GM18909 (cell line): ENCODE measurements around the gene MTSS2.
A peak's percentile ranks its signal among the peaks of the same experiment; 100 is the strongest.
"Not testable (repeated sequence)": the region's sequence is repeated elsewhere in the genome, so short reads cannot be mapped to it uniquely, and the experiment has no call there.

ENCODE experiments used
- ATAC-seq: cut with Tn5 transposase; IDR thresholded peaks from one replicate; pipeline ENCODE4 v1.9.1; 2021; ENCODE audit warnings: mild to moderate bottlenecking; ENCODE audit not compliant: unreplicated experiment, poor library complexity

The MTSS2 gene

DNA sequence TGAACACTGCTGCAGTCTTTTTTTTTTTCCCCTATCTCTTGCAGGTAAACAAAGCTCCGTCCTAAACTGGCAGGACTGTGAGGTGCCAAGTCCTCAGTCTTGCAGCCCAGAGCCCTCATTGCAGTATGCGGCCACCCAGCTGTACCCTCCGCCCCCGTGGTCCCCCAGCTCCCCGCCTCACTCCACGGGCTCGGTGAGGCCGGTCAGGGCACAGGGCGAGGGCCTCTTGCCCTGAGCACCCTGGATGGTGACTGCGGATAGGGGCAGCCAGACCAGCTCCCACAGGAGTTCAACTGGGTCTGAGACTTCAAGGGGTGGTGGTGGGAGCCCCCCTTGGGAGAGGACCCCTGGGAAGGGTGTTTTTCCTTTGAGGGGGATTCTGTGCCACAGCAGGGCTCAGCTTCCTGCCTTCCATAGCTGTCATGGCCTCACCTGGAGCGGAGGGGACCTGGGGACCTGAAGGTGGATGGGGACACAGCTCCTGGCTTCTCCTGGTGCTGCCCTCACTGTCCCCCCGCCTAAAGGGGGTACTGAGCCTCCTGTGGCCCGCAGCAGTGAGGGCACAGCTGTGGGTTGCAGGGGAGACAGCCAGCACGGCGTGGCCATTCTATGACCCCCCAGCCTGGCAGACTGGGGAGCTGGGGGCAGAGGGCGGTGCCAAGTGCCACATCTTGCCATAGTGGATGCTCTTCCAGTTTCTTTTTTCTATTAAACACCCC lies 25.7 kb downstream of the MTSS2 start:
- ATAC-seq = no peak

DNA sequence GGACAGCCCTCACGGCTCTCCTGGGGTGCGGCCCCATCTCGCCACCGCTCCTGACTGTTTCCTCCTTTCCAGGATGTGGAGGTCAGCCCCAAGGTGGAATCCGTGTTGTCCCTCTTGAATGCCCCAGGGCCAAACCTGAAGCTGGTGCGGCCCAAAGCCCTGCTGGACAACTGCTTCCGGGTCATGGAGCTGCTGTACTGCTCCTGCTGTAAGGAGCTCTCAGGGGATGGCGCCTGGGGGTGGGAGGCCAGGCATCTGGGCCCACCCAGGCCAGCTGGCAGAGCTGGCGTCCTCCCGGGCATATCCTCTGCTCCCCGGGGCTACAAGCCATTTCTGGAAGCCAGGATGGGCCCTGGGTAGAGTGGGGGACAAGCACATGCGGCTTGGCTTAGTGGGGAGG lies 26.3 kb downstream of the MTSS2 start:
- no peak for ATAC-seq

DNA sequence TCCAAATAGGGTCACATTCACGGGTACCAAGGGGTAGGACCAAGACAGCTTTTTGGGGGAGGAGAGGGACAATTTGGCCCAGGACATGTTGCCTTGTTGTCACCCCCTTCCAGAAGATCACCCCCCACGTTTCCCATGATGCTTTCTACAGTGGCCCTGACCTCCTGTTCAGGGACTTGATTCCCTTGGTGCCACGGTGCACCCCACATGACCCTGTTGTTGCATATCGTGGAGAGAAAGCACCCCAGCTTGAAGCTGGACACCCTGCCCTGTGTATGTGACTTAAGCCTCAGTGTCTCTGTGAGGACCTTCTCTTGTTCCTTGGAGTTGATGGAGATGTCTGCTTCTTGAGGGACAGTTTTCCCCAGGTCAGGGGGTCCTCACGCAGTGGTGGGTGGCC lies 26.9 kb downstream of the MTSS2 start:
- no peak for ATAC-seq

DNA sequence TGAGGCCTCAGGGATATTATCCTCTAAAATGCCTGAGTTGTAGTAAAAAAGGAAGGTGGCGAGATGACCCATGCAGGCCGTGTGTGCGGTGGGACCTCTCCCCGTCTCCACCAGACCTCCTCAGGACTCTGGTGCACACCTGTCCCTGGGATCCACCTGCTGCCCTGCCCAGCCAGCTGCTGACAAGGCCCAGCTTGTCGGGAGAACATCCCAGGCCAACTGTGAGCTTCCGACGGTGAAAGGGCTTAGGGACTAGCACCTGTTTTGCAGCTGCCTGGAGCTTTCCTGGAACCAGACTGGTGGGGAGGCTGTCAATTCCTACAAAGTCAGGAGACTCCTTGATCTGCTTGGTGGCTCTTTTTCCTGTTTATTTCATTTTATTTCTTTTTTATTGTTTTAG lies 27.9 kb downstream of the MTSS2 start:
- no peak for ATAC-seq

DNA sequence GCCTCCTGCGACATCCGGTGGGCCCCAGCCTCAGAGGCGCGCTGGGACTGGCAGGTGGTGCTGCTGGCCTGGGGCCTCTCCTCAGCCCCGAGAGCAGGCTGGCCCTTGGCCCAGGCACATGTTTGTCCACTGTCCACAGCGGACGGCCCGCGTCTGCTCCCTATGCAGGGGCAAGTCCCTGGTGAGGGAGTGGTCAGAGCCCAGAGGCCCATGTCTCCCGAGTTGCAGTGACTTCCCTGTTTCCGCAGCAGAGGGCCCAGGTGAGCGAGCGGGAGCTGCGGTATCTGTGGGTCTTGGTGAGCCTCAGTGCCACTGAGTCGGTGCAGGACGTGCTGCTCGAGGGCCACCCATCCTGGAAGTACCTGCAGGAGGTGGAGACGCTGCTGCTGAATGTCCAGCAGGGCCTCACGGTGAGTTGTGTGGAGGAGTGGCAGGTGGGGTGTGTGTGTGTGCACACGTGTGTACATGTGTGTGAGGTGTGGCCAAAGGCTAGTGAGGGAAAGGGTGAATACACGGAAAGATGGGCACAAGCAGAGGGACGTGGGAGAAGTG lies 29.1 kb downstream of the MTSS2 start:
- ATAC-seq = no peak

DNA sequence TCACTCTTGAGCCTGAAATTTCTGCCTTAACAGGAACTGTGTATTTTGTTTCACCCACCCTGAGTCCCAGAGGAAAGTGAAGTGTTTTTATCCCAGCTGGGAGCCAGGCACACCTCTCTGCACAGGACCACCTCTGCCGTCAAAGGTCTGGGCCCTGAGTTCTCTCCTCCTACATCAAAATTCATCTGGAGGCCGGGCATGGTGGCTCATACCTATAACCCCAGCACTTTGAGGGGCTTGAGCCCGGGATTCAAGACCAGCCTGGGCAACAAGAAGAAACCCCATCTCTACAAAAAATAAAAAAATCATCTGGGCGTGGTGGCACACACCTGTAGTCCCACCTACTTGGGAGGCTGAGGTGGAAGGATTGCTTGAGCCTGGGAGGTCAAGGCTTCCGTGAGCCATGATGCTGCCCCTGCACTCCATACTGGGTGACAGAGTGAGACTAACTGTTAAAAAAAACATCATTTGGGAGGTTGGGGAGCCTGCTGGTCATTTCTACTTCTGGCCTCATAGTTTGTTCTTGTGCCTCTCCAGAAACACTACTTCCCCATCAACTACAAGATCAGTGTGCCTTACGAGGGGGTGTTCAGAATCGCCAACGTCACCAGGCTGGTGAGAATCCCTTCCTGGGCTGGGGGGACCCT lies 29.7 kb downstream of the MTSS2 start:
- ATAC-seq = no peak

DNA sequence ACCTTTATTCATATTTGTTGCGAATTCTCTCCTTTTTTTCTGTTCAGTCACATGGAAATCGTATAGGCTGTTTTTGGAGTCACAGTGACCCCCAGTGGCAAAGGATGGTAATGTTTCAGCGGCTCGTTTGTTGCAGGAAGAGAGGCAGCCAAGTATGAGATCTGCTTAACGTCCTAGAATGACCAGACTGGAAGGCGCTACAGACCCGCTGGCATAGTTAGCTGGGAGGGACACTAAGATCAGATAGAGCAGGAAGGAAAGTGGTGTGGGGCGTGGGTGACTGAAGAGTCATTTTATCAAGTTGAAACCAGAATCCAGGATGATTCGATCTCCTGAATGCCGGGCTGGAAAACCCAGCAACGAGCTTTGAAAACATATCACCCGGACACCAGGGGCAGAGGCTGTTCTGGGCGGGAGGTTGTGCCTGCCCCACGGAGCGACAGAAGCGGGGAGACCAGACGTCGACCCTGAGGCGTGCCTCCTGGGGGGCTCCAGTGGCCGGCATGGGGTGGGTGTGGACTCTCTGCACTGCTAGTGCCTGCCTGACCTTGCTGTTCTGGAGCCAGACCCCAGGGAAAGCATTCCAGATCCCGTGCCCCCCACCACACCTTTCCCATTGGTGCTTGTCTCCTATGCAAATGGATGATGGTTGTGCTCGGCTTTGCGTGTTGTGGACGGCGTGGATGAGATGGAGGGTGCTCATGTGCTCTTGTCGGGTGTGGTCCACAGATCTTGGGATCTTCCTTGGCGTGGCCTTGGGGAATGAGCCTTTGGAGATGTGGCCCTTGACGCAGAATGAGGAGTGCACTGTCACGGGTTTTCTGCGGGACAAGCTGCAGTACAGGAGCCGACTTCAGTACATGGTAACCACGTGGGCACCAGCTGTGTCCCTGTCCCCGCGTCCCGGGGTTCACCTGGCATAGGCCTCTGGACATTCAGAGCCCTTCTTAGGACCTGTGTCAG lies 31.8 kb downstream of the MTSS2 start:
- ATAC-seq = peak; percentile 56

DNA sequence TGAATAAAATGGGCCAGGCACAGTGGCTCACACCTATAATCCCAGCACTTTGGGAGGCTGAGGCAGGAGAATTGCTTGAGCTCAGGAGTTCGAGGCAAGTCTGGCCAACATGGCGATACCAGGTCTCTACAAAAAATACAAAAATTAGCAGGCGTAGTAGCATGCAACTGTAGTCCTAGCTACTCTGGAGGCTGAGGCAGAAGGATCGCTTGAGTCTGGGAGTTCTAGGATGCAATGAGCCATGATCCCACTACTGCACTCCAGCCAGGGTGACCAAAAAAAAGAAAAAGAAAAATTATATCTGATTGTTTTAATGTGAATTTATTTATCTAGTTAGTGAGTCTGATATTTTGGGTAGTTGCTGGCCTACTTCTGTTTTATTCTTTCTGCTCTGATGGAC lies 32.4 kb downstream of the MTSS2 start:
- ATAC-seq = no peak

DNA sequence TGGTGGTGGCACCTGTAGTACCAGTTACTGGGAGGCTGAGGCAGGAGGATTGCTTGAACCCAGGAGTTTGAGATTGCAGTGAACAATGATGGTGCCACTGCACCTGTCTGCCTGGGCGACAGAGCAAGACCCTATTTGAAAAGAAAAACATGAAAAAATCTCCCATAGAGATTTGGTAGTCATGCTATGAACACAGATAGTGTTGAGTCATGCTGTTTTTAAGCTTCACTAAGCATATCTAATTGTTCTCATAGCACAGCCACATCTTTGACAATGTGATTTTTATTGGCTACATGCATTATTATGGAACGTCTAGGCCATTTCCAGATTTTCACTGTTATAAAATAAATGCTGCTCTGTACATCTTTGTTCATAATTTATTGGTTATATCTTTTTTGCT lies 33.5 kb downstream of the MTSS2 start:
- ATAC-seq = no peak

DNA sequence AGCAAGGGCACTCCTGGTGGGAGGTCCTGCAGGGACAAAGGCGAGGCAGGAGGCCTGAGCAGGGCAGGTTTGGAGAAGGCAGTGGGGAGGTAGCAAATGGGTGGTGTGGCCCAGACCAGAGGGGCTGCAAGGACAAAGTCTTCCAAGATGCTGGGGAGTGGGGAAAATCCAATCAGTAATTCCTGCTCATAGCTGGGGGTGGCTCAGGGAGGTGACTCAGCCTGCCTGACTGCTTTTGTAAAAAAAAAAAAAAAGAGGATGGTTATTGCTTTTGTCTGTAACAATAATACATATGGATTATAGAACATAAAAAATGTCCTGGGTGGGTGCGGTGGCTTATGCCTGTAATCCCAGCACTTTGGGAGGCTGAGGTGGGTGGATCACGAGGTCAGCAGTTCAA lies 34.3 kb downstream of the MTSS2 start:
- ATAC-seq = no peak

DNA sequence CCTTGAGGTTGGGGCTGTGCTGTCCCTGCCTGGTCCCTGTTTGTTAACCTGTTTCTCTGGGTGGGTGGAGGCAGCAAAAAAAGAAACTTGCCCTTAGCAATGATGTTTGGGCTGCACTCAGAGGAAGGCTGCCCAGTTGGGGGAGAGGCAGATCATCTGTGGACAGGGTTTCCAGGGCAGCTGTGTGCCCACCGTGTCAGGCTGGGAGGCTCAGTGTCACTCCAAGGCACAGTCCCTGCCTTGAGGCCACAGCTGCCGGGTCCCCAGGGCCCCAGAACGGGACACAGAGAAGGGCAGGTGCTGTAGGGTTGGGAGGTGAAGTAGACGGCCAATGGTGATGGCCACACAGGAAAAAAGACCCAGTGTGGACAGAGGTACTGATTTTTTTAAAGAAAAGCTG lies 35.6 kb downstream of the MTSS2 start:
- ATAC-seq = no peak

DNA sequence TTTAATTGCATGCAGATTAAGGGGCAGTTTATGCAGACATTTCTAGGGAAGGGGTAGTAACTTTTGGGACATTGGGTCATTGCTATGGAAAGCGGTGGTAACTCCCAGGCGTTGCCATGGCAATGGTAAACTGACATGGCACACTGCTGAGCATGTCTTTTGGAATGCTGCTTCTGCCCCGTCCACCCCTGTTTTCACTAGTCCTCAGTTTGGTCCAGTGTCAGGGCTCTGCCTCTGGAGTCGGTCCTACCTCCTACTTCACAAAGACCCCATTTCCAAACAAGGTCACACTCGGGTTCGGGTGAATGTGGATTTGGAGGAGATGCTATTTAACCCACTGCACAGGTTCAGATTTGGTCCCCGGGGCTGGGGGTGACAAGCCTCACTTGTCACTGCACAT lies 36.6 kb downstream of the MTSS2 start:
- ATAC-seq = no peak

DNA sequence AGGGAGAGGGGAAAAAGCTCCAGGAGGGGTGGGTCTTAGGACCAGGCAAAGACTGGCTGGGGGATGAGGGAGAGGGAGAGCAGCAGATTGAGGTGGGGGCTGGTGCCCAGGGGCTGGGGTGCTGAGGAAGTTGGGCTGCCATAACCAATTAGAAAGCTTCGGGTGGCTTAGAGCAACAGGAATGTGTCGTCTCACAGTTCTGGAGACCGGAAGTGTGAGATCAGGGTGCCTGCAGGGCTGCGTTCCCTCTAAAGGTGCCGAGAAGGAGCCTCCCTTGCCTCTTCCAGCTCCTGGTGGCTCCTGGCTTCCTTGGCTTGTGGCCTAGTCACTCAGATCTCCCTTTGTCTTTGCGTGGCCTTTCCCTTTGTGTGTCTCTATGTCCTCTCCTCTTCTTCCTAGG lies 37.2 kb downstream of the MTSS2 start:
- no peak for ATAC-seq

DNA sequence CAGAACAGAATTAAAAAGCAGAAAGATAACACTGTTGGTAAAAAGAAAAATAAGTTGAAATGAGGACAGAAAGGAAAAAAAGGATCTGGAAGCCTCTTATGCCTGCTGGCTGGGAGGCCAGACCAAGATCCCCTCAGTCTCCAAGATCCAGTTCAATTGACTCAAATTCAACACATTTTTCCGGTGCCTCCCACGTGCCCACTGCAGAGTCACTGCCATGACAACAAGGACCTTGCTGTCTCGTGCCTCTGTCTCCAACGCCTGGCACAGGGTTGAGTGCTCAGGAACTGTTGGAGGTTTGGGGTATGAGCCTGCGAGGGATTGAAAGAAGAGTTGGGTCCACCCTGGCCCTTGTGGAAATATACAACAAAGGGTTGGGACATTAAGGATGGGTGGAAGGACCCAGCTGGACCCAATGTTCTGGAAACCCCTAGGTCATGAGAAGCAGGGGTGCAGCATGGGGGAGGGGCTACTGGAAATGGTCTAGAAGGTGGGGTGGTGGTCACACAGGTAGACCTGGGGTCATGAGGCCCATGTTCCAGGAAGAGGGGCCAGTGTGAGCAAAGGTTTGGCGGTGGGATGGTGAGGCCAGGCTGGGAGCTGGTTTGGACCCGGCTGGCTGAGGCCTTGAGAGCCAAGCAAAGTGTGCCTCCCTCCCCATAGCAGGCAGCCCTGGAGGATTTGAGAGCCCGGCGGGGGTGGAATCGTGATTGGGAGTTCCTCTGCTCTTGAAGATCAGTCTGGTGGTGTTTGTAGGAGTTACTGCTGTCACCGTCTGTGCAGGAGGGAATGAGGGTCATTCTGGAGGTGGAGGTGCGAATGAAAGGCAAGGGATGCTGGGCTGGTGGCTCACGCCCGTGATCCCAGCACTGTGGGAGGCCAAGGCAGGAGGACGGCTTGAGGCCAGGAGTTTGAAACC lies 38.2 kb downstream of the MTSS2 start:
- ATAC-seq = no peak

DNA sequence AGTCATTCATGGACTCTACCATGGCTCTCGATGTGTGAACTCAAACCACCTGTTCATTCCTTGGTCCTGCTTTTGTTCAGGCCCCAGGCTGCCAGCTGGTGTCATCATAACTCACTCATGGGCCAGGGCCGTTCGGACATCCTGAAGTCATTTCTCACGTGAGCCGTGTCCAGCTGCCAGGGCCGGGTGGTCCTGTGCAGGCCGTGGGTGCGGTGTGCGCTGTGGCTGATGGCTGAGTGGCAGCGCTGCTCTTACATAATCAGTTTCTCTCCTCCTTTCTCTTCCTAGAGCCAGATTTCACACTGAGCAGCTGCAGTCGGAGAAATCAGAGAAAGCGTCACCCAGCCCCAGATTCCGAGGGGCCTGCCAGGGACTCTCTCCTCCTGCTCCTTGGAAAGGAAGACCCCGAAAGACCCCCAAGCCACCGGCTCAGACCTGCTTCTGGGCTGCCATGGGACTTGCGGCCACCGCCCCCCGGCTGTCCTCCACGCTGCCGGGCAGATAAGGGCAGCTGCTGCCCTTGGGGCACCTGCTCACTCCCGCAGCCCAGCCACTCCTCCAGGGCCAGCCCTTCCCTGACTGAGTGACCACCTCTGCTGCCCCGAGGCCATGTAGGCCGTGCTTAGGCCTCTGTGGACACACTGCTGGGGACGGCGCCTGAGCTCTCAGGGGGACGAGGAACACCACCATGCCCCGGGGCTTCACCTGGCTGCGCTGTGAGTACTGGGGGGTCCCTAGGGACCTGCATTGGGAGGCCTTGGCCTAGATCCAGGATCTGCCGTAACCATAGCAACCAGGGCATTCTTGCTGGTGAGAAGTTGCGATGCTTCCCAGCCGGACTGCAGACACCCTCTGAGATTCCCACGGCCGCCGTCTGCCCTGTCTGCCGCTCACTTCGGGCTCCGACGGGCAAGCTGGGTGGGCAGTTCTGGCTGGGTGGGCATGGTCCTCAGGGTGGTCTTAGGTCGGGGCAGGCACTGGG lies 39.3 kb downstream of the MTSS2 start, which contains the start of gene IL34:
TSS of gene IL34 (plus strand) at position 300 of the 982 bp plus-strand sequence. CDS start at position 689, 389 bp downstream.
- no peak for ATAC-seq

DNA sequence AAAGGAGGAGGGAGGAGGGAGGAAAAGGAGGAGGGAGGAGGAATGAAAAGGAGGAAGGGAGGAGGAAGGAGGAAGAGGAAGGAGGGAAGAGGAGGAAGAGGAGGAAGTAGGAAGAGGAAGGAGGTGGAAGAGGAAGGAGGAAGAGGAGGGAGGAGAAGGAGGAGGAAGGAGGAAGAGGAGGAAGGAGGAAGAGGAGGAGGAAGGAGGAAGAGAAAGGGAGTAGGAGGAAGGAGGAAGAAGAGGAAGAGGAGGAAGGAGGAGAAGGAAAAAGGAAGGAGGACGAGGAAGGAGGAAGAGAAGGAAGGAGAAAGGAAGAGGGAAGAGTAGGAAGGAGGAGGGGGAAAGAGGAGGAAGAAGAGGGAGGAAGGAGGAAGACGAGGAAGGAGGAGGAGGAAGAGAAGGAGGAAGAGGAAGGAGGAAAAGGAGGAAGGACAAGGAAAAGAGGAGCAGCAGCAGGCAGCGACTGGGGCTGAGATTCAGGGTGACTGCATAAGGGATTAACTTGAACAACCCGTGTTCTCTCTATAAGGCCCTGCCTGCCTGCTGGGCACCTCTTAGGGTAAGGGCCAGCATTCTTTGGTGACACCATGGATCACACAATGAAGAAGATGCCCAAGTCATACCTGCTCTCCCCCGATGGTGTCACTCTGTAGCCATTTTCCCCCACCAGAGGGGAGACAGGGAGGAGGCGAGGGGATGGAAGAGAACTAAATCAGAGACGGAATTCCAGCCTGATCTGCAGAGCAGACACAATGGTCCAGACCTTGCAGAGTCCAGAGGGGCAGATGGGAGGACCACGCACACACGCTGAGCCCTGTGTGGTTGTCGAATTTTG lies 40.9 kb downstream of the MTSS2 start:
- no peak for ATAC-seq

DNA sequence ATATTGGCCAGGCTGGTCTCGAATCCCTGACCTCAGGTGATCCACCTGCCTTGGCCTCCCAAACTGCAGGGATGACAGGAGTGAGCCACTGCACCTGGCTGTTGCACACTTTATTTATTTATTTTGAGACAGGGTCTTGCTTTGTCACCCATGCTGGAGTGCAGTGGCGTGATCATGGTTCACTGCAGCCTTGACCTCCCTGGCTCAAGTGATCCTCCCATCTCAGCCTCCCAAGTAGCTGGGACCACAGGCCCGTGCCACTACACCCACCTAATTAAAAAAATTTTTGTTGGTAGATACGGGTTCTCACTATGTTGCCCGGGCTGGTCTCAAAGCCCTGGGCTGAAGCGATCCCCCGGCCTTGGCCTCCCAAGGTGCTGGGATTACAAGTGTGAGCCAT lies 42.6 kb downstream of the MTSS2 start:
- not testable (repeated sequence) for ATAC-seq

DNA sequence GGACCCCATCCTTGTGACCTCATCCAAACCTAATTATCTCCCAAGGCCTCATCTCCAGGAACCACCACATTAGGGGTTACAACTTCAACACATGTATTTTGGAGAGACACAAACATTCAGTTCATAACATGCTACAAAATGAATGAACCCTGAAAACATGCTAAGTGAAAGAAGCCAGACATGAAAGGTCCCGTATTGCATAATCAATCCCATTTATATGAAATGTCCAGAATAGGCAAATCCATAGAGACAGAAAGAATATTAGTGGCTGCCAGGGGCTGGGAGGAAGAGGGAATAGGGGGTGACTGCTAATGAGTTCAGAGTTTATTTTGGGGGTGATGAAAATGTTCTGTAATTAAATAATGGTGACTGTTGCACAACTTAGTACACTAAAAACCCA lies 43.2 kb downstream of the MTSS2 start:
- no peak for ATAC-seq
